HL-60 (cell line): Measurements from ENCODE around the gene GALNT9.
"Not testable (repeated sequence)": the region's sequence is repeated elsewhere in the genome, so short reads cannot be mapped to it uniquely, and the experiment has no call there.

Source experiments
- DNase-seq, 2 experiments: peaks; one replicate each; pipeline ENCODE4 v3.0.0-alpha.2; 2010 to 2020; ENCODE audit warnings: low read depth in 1 of 2, low spot score in 1 of 2
- H3K27ac ChIP-seq: fragments of 250-450 bp; sonication (Bioruptor Pico); replicated peaks from 2 replicates; pipeline ENCODE4 v1.5.1; 2020; ENCODE audit warnings: mild to moderate bottlenecking, moderate library complexity
- H3K27me3 ChIP-seq: fragments of 250-450 bp; sonication (Bioruptor Pico); 2 replicates; pipeline ENCODE4 v1.5.1; 2021; ENCODE audit warnings: mild to moderate bottlenecking, moderate library complexity; ENCODE audit not compliant: insufficient read depth, poor library complexity, severe bottlenecking
- H3K4me3 ChIP-seq: replicated peaks from 2 replicates; pipeline ENCODE4 v1.5.1; 2011; ENCODE audit warnings: mild to moderate bottlenecking, control low read depth, low read length; ENCODE audit not compliant: insufficient read depth
- CTCF ChIP-seq: IDR thresholded peaks from one replicate; pipeline ENCODE4 v1.5.1; 2011; ENCODE audit warnings: low read length, control low read depth, inconsistent platforms; ENCODE audit not compliant: insufficient read depth
- GABPA ChIP-seq: IDR thresholded peaks from 2 replicates; pipeline ENCODE4 v1.6.1; 2012; ENCODE audit warnings: low read depth
- POLR2AphosphoS5 ChIP-seq: IDR thresholded peaks from 2 replicates; pipeline ENCODE4 v1.6.1; 2012; ENCODE audit warnings: low read depth
- REST ChIP-seq: IDR thresholded peaks from 2 replicates; pipeline ENCODE4 v1.6.1; 2012; ENCODE audit warnings: low read depth; ENCODE audit not compliant: insufficient replicate concordance
- SPI1 ChIP-seq: IDR thresholded peaks from 2 replicates; pipeline ENCODE4 v1.6.1; 2012; ENCODE audit warnings: low read depth, mild to moderate bottlenecking, borderline replicate concordance

The GALNT9 gene

GRCh38 chr12:132305560-132305966, 23.8 kb downstream of the GALNT9 start:
- no peaks in the 10 kb centered on the region for H3K27me3 ChIP-seq
- no peak for DNase-seq
- TF ChIP-seq CTCF (no peak), REST (no peak), POLR2AphosphoS5 (no peak), SPI1 (no peak), GABPA (no peak)
- no peak overlapping the region for H3K27ac ChIP-seq
- H3K4me3 ChIP-seq, result no peak overlapping the region

GRCh38 chr12:132304866-132305265, 24.5 kb downstream of the GALNT9 start:
- not testable (repeated sequence) for H3K4me3 ChIP-seq, DNase-seq, H3K27ac ChIP-seq, H3K27me3 ChIP-seq

GRCh38 chr12:132303853-132304373, 25.5 kb downstream of the GALNT9 start:
- DNase-seq, H3K27ac ChIP-seq, H3K27me3 ChIP-seq, H3K4me3 ChIP-seq: not testable (repeated sequence)

- Histone ChIP-seq H3K27ac (no peak overlapping the region), H3K27me3 (no peaks in the 10 kb centered on the region), H3K4me3 (no peak overlapping the region)
- no peak for DNase-seq
- TF ChIP-seq CTCF, result no peak
- TF ChIP-seq POLR2AphosphoS5, result no peak
- no peak for TF ChIP-seq GABPA
- no peak for TF ChIP-seq REST
- no peak for TF ChIP-seq SPI1
These were observed 26.7 kb downstream of the GALNT9 start for GRCh38 chr12:132302466-132303358.
